Activated CD4-positive, alpha-beta T cell treated with anti-CD3 and anti-CD28 coated beads for 36 hours (primary cell): ENCODE measurements around the gene TEC. TPM values are rescaled to one million over a fixed set of nuclear protein-coding genes. Genes with fewer than 3 reads are reported as not detected.
"Not testable (repeated sequence)": the region's sequence is repeated elsewhere in the genome, so short reads cannot be mapped to it uniquely, and the experiment has no call there.

Experiments used
- ATAC-seq: fragments of 200-7000 bp; cut with Tn5 transposase; one replicate; pipeline ENCODE4 v1.10.0; 2021; ENCODE audit warnings: mild to moderate bottlenecking, moderate library complexity
- CTCF ChIA-PET: fragments of 350-600 bp; sonication (Branson Sonifier 250); formaldehyde crosslinking; loops from one replicate; lab custom pipeline; 2021; ENCODE audit warnings: antibody characterized with exemption; lab: Charles Lee
- POLR2A ChIA-PET: fragments of 350-600 bp; sonication (Branson Sonifier 250); formaldehyde crosslinking; loops from one replicate; lab custom pipeline; 2021; ENCODE audit warnings: antibody characterized with exemption, inconsistent platforms; lab: Charles Lee
- DNase-seq: peaks from one replicate; pipeline ENCODE4 v3.0.0-alpha.2; 2020
- H3K27ac Mint-ChIP-seq: one replicate; pipeline ENCODE4 v1.8.0; 2021; ENCODE audit warnings: mixed read lengths
- H3K27me3 Mint-ChIP-seq: one replicate; pipeline ENCODE4 v1.8.0; 2021; ENCODE audit warnings: mixed read lengths
- H3K36me3 Mint-ChIP-seq: one replicate; pipeline ENCODE4 v1.8.0; 2021; ENCODE audit warnings: low read depth, mixed read lengths
- H3K4me1 Mint-ChIP-seq: one replicate; pipeline ENCODE4 v1.8.0; 2021; ENCODE audit warnings: mixed read lengths
- H3K4me3 Mint-ChIP-seq: one replicate; pipeline ENCODE4 v1.8.0; 2021; ENCODE audit warnings: mild to moderate bottlenecking, moderate library complexity, mixed read lengths
- H3K9me3 Mint-ChIP-seq: one replicate; pipeline ENCODE4 v1.8.0; 2021; ENCODE audit warnings: low read depth, mixed read lengths
- intact Hi-C, 2 experiments: fragments of 100-400 bp; cut with DNase I in 1 of 2; cut with micrococcal nuclease in 1 of 2; formaldehyde crosslinking; loops; one replicate each; pipeline versions ENCODE4 v1.14.2 to v1.15.1; 2022 to 2024; cut with DNase I, micrococcal nuclease
- total RNA-seq, 2 experiments: library from RNA; stranded (reverse); gene quantifications; one replicate each; pipeline ENCODE4 v1.2.3, GENCODE V29; 2021

TEC gene
- 1 to 10 TPM; 3.5 to 4.3 TPM for total RNA-seq

DNA sequence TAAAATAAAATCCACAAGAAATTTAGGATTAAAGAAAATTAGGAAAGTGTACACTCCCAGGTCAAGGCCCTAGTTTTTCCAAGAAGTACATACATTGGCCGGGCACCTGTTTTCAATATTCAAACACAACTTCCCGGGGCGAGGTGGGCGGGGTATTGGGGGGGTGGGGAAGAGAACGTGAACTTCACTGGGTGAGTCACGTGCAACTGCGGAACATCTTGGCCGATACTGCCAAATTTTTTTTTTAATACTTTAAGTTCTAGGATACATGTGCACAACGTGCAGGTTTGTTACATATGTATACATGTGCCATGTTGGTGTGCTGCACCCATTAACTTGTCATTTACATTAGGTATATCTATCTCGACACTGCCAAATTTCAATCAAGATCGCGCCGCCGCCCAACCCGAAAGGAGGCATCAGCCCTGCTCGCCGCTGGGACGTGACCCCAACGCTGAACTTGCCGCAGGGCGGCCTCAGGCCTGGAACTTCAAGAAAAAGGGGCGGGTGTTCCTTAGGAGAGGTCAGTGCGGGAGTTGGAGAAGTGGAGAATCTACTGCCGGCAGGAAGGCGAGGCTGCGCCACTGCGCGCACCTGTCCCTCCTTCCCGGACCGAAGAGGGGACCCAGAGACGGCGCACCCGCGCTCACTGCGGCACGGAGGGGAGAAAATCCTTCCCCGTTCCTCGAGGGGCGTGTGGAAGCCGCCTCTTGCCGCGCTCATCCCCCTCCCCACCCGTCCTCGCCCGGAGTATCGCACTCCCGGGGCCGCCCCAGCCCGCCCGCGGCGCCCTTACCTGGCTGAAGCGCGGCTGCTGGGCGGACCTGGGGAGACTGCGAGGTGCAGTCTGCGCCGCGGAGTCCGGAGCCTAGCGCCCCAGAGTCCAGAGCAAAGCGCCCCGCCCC is at the start of gene TEC:
Gene TEC (minus strand): TSS at position 883 of the 905 bp plus-strand sequence. CDS start 41,224 bp downstream, outside the sequence.
- ATAC-seq = peak; percentile 38
- peaks cover 2% of the 10 kb centered on the region for H3K36me3 Mint-ChIP-seq
- H3K4me1 Mint-ChIP-seq = peaks cover 17% of the 10 kb centered on the region
- intact Hi-C loops = loop anchor here (1.0 to 2.0 kb wide), 6 partner anchors 72 to 511 kb away; partner anchors contain the start of genes SLAIN2 (in 2 of the 2), CNGA1 (in 1 of the 2), CORIN (in 1 of the 2) and FRYL (in 1 of the 2)
- ChIA-PET CTCF (no interaction called here), POLR2A (no interaction called here)
- peak within 1 kb of the TSS; percentile 93 for H3K27ac Mint-ChIP-seq
- peak within 1 kb of the TSS; percentile 89 for H3K4me3 Mint-ChIP-seq
- H3K9me3 Mint-ChIP-seq = no peaks in the 10 kb centered on the region
- DNase-seq = peak; percentile 61
- no peaks in the 10 kb centered on the region for H3K27me3 Mint-ChIP-seq

DNA sequence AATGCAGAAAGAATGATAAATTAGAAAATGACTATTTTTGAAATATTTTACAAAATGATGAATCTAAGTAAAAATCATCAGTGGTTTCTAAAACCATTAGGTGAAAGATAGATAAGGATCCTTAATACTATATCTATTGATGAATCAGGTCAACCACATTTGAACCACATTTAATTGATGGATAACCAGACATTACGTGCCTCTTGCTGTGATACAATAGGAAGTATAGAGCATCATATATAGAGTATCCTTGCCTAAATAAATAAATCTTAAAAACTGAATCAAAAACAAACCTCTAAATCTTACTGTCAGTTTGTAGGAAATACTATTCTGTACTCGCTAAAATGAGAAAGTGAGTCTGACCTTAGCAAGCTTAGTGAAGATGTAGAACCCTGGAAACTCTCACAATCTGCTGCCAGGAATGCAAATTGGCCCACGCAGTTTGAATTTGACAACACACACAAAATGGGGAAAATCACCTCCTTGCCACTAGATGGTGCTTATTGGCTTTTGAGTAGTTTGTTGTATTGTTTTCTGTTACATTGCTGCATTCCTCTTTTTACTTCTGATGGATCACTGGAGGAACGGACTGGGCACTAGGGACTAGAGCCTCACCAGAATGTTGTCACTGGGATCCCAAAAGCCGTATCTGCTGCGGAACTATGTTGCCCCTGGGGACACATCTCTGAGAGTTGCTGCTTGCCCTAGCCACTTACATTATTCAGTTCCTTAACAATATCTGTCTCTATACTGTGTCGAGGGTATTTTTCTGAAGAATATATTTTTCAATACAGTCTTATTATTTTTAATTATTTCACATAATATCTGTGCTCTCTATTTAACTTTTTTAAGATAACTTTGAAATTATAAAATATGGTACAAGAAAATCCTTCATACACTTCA is 46.3 kb upstream of the TEC start:
- Mint-ChIP-seq H3K9me3 (no peaks in the 10 kb centered on the region), H3K27ac (no peak overlapping the region), H3K4me3 (no peak overlapping the region), H3K4me1 (peaks cover 4% of the 10 kb centered on the region), H3K36me3 (no peaks in the 10 kb centered on the region), H3K27me3 (no peaks in the 10 kb centered on the region)
- ChIA-PET CTCF (interaction anchor here (0.7 to 0.8 kb wide), 2 partner anchors 27 to 169 kb away, joined by 3 to 7 read pairs; no protein-coding TSS in a partner anchor), POLR2A (no interaction called here)
- DNase-seq = peak; percentile 43
- intact Hi-C loops = loop anchor here (1.0 to 10.0 kb wide), 6 partner anchors 25 to 646 kb away; partner anchors contain the start of genes SLAIN2 (in 2 of the 2) and SLC10A4 (in 1 of the 2)
- peak; percentile 74 for ATAC-seq

DNA sequence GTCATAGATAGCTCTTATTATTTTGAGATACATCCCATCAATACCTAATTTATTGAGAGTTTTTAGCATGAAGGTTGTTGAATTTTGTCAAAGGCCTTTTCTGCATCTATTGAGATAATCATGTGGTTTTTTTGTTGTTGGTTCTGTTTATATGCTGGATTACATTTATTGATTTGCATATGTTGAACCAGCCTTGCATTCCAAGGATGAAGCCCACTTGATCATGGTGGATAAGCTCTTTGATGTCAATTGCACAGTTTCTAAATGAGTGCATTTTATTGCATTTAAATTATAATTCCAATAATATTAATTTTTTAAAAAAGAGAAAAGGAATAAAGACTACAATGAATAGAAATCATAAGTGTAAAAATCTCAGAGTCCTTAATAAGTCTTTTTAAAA is 45.1 kb upstream of the TEC start:
- CTCF ChIA-PET, H3K9me3 Mint-ChIP-seq, H3K36me3 Mint-ChIP-seq, H3K4me1 Mint-ChIP-seq, POLR2A ChIA-PET, DNase-seq, H3K27me3 Mint-ChIP-seq, ATAC-seq, H3K4me3 Mint-ChIP-seq, H3K27ac Mint-ChIP-seq: not testable (repeated sequence)
- intact Hi-C loops = loop anchor here (5.0 to 10.0 kb wide), 4 partner anchors 170 to 648 kb away; partner anchors contain the start of gene SLC10A4 (in 1 of the 2)

DNA sequence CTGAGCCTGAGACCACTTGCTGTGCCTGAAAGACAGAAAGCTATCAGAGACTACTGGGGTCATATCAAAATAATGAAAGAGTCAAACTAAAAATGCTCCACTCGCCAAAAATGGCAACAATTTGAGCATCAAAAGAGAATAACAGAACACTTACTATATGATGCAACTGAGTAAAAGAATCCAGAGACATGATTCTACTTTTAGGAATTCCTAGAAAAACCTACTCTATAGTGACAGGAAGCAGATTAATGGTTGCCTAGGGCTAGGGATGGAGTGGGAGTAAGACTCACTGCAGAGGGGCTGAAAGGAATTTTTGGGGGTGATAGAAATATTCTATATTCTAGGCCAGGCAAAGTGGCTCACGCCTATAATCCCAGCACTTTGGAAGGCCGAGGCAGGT is 42.3 kb upstream of the TEC start:
- Mint-ChIP-seq H3K27ac (no peak overlapping the region), H3K27me3 (no peaks in the 10 kb centered on the region), H3K36me3 (no peaks in the 10 kb centered on the region), H3K4me3 (no peak overlapping the region), H3K9me3 (no peaks in the 10 kb centered on the region), H3K4me1 (peaks cover 4% of the 10 kb centered on the region)
- ChIA-PET CTCF (interaction anchor here (1.4 kb wide), 1 partner anchor 135 kb away, joined by 4 read pairs; no protein-coding TSS in a partner anchor), POLR2A (no interaction called here)
- intact Hi-C loops = loop anchor here in 1 of 2 experiments (10.0 kb wide), 1 partner anchor 173 kb away; the partner anchor contains the start of gene SLC10A4
- ATAC-seq (no peak), DNase-seq (no peak)

DNA sequence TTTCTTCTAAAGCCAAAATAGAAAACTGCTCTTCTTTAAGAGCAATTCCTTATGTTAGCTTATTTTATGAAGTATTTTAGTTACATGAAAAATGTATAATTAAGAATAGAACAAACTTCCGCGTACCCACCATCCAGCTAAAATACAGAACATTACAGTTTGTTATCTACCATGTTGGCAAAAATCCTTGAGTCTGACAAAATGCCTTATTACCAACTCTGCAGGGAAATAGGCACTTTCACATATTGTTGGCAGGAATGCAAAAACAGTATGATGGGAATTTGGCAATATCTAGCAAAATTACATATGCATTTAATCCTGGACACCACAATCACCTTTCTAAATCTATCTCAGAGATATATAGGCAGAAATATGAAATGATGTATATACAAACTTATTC is 39.3 kb upstream of the TEC start:
- Mint-ChIP-seq H3K27ac (no peak overlapping the region), H3K27me3 (peaks cover 2% of the 10 kb centered on the region), H3K36me3 (no peaks in the 10 kb centered on the region), H3K4me1 (no peaks in the 10 kb centered on the region), H3K4me3 (no peak overlapping the region), H3K9me3 (no peaks in the 10 kb centered on the region)
- intact Hi-C loops = no loop called here
- ATAC-seq (no peak), DNase-seq (no peak)
- ChIA-PET CTCF (interaction anchor here (0.6 to 1.4 kb wide), 5 partner anchors 9 to 684 kb away, joined by 3 to 4 read pairs (median 3); no protein-coding TSS in a partner anchor), POLR2A (no interaction called here)

DNA sequence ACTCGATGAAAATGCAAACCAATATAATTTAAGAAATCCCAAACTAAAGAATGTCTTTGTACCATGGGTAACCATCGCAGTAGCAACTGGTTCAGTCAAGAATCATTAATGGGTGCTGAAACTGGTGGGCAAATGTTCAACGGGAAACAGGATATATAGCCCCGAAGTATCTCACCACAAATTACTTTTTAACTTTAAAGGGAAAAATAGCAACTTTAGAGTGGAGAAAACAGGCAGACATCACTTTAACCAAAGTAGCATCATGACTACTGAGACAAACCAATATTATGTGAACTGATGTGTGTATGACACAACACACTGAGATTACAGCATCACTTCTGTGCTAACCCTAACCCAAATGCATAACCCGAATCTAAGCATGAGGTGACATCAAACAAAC is 37.9 kb upstream of the TEC start:
- intact Hi-C loops = no loop called here
- ATAC-seq (no peak), DNase-seq (no peak)
- POLR2A ChIA-PET = no interaction called here
- no peak overlapping the region for H3K4me3 Mint-ChIP-seq
- CTCF ChIA-PET = interaction anchor here (0.7 to 1.4 kb wide), 2 partner anchors 16 to 30 kb away, joined by 3 to 4 read pairs; no protein-coding TSS in a partner anchor
- no peaks in the 10 kb centered on the region for H3K4me1 Mint-ChIP-seq
- peaks cover 2% of the 10 kb centered on the region for H3K27me3 Mint-ChIP-seq
- H3K36me3 Mint-ChIP-seq = no peaks in the 10 kb centered on the region
- H3K27ac Mint-ChIP-seq = no peak overlapping the region
- no peaks in the 10 kb centered on the region for H3K9me3 Mint-ChIP-seq

DNA sequence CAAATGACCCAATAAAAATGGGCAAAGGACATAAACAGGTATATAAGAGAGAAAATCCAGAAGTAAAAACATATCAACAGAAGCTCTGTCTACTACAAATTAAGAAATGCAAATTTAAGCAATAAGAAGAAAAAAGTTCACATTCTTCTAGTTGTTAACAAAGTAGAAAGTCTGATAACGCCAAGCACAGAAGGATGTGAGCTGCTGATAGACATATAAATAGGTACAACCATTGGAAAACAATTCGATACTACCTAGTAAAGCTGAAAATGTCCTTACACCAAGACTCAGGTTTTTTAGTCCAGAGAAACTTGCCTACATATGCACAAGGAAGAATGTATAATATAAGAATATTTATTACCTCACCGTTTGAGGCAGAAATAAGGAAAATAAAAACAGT is 35.9 kb upstream of the TEC start:
- Mint-ChIP-seq H3K27ac (no peak overlapping the region), H3K27me3 (peaks cover 6% of the 10 kb centered on the region), H3K9me3 (no peaks in the 10 kb centered on the region), H3K36me3 (no peaks in the 10 kb centered on the region), H3K4me1 (no peaks in the 10 kb centered on the region), H3K4me3 (no peak overlapping the region)
- POLR2A ChIA-PET = no interaction called here
- CTCF ChIA-PET = interaction anchor here (0.6 kb wide), 1 partner anchor 43 kb away, joined by 3 read pairs; no protein-coding TSS in a partner anchor
- DNase-seq = no peak
- intact Hi-C loops = no loop called here
- ATAC-seq = no peak

DNA sequence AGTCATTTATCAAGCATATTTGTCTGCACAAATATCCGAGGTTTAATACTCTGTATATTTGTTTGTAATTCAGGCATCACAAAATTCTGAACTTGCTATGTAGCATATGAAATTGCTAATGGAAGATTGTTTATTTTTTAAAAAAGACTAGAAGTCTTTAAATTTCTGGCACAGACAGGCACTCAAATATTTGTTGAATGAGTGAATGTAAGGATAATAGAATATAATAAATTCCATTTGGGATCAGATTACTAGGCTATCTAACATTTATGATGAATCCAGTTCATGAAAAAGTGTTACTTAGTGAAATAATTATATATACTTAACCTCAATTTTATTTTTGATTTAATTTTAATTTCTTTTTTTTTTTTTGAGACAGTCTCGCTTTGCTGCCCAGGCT is 30.4 kb upstream of the TEC start:
- POLR2A ChIA-PET = no interaction called here
- intact Hi-C loops = no loop called here
- CTCF ChIA-PET = interaction anchor here (1.7 kb wide), 1 partner anchor 10 kb away, joined by 4 read pairs; no protein-coding TSS in a partner anchor
- peaks cover 7% of the 10 kb centered on the region for H3K4me1 Mint-ChIP-seq
- DNase-seq = no peak
- no peaks in the 10 kb centered on the region for H3K36me3 Mint-ChIP-seq
- H3K9me3 Mint-ChIP-seq = no peaks in the 10 kb centered on the region
- peaks cover 4% of the 10 kb centered on the region for H3K27me3 Mint-ChIP-seq
- H3K27ac Mint-ChIP-seq = no peak overlapping the region
- ATAC-seq = no peak
- H3K4me3 Mint-ChIP-seq = no peak overlapping the region

DNA sequence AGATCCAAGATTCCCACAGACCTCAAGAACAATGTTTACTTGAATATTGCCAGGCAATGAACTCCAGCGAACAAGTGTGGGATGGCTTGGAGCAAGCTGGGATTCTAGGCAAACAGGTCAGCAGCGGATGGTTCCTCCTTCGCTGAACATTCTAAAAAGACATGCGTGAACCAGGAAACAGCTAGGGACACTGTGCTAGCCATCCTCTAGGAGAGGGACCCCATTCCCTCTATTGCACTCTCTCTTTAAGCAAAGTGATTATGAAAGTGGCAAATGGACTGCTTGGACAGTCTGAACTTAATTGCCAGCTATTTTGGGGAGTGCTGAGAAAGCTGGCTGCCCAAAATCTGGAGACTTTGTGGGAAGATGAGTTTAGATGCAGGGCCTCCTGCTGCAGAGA is 29.9 kb upstream of the TEC start:
- Mint-ChIP-seq H3K9me3 (no peaks in the 10 kb centered on the region), H3K4me3 (no peak overlapping the region), H3K27me3 (peaks cover 4% of the 10 kb centered on the region), H3K4me1 (peaks cover 7% of the 10 kb centered on the region), H3K36me3 (no peaks in the 10 kb centered on the region), H3K27ac (no peak overlapping the region)
- POLR2A ChIA-PET = no interaction called here
- CTCF ChIA-PET = interaction anchor here (1.2 to 1.7 kb wide), 2 partner anchors 9 to 10 kb away, joined by 4 to 5 read pairs; no protein-coding TSS in a partner anchor
- ATAC-seq (no peak), DNase-seq (no peak)
- intact Hi-C loops = no loop called here

DNA sequence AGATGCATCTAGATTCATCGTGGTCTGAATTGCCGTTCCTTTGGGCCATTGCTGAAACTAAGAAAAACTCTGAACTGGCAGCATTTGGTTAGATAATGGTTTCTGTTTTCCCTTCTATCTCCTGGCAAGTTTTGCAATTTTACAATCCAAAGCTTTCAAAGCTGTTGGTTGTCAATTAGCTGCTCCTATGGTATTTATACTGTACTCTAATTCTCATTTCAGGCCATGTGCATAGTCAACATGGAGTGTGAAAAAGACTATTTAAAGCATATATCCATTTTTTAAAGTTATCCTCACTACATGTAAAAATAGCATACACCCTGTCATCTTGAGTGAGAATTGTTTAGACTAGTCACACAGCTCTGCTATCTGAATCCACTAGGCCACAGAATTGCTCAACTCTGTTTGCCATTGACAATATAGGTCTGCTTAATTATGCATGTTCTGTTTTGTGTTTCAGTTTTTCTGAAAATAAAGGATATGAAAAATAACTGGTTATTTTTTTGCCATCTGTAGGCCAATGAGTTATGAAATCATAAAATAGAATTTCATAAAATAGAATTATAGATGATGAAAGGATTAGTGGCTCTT is 27.7 kb upstream of the TEC start:
- ChIA-PET CTCF (interaction anchor here (2.2 kb wide), 1 partner anchor 10 kb away, joined by 4 read pairs; no protein-coding TSS in a partner anchor), POLR2A (no interaction called here)
- peaks cover 4% of the 10 kb centered on the region for H3K27me3 Mint-ChIP-seq
- ATAC-seq (no peak), DNase-seq (no peak)
- no peak overlapping the region for H3K27ac Mint-ChIP-seq
- H3K36me3 Mint-ChIP-seq = no peaks in the 10 kb centered on the region
- peaks cover 7% of the 10 kb centered on the region for H3K4me1 Mint-ChIP-seq
- no peak overlapping the region for H3K4me3 Mint-ChIP-seq
- no peaks in the 10 kb centered on the region for H3K9me3 Mint-ChIP-seq
- intact Hi-C loops = no loop called here
